Dermis microvascular lymphatic vessel endothelial cell (primary cell): Measurements from ENCODE around the gene B3GALT4. TPM values are rescaled to one million over a fixed set of nuclear protein-coding genes. Genes with fewer than 3 reads are reported as not detected.
A peak's percentile ranks its signal among the peaks of the same experiment; 100 is the strongest.

Experiments used
- DNase-seq, 2 donors: peaks; one replicate each; pipeline versions ENCODE4 v3.0.0 to v3.0.0-alpha.2; 2010; ENCODE audit warnings: low read depth in 2 of 2
- total RNA-seq: library from RNA; depleted of rRNA; stranded (reverse); fragments of >200 nt; gene quantifications from 2 replicates; pipeline ENCODE4 v1.2.1, GENCODE V29; 2014

Gene B3GALT4
- total RNA-seq, 1 donor from 2014 or later: 3.0 TPM

DNA sequence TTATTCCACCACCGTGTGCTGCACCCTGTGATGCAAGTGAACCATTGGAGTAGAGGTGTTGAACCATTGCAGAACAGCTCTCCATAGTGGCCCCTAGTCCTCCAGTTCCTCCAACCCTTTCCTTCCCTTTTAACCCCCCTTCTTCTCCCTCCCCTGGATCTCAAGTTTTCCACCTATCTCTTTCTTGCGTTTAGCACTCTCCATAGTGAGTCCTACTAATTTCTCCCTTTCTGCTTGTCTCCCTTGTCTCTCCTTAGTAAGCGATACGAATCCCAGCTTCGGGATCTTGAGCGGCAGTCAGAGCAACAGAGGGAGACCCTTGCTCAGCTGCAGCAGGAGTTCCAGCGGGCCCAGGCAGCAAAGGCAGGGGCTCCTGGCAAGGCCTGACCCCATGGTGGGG lies 13.5 kb downstream of the B3GALT4 start:
- no peak for DNase-seq

- no peak for DNase-seq
Measured at GRCh38 chr6:33292996-33293682, 16.2 kb downstream of the B3GALT4 start.

DNA sequence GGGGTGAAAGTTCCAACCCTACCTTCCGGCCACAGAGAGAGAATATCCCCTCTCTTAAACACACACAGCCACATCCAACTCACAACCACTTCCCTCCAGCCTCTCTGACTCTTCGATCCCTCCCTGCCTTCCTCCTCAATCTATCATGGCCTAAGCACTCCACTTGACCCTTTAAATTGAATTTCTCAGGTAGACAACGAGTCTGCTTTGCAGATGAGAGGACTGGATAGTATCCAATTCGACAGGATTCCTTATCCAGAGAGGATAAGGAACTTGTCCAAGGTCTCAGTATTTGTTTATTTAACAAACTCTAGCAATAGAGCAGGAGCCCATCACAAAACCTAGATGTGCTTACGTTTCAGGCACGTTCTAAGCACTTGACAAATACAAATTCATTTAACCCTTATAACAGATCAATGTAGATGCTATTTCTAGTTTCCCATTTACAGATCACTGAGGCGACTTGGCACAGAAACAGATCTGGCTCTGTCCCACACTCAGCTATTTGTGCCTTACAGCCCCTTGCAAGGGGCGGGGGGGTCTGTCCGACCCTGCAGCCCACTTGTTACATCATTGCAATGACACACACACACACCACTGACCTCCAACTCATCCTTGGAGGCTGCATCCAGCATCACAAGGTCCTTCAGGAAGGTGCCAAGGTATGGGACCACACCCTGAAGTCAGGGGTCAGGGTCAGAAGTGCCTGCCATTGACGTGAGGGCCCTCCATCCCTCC lies 17.3 kb downstream of the B3GALT4 start:
- DNase-seq: no peak

DNA sequence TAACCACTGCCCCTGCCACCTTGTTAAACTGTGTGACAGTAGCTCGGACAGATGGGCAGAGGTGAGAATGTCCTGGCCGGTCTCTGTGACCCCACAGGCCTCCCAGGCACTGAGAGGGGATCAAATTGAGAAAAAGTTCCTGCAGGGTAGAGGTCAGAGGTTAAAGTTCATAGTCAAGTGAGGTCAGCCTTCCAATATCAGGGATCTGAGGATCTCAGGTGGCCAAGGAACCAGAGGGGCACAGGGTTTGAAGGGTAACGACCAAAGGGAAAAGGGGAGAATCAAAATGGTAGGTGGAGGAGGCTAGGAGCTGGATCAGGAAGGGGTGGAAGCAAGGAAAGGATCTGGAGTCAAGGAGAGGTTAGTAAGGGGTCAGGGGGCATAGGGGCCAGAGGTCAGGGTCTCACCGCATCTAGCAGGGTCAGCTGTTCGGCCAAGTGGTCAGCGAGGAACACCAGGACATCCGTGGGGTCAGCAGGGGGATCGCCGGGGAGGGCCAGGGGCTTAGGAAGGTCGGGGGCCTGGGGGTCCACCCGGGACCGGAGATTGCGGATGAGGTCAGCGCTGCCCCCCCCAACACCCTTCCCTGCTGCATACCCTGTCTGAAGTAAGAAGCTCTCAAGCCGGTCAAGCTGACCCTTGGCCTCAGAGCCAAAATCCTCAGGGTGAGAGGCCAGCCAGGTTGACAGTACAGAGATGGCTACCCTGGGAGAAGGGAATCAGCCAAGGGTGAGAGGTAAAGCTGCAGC lies 18.9 kb downstream of the B3GALT4 start:
- no peak for DNase-seq

DNA sequence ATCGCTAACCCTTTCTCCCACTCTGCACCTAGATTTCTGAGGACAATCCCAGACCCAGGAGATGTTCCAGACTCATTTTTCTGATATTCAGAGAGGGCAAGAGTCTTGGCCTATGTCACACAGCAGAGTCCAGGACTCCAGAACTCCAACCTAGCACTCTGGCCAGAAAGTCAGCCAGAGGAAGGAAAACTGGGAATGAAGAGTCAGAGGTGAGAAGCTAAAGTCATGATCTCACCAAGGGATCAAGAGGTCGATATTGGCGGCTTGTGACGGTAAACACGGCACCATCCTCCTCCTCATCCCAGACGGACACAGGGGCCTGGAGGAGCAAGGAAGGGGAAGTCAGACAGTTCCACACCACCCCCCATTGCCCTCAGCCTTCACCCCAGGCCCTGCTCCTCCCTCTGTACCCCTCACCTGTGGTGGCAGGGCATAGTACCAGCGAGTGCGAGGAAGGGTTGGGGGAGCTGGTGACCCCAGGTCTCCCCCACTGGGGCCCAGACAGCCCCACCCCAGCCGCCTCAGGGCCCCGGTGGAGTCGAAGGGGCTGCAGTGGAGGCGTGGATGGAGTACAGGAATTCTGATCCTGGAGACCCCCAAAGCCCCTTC lies 20.0 kb downstream of the B3GALT4 start:
- no peak for DNase-seq

DNA sequence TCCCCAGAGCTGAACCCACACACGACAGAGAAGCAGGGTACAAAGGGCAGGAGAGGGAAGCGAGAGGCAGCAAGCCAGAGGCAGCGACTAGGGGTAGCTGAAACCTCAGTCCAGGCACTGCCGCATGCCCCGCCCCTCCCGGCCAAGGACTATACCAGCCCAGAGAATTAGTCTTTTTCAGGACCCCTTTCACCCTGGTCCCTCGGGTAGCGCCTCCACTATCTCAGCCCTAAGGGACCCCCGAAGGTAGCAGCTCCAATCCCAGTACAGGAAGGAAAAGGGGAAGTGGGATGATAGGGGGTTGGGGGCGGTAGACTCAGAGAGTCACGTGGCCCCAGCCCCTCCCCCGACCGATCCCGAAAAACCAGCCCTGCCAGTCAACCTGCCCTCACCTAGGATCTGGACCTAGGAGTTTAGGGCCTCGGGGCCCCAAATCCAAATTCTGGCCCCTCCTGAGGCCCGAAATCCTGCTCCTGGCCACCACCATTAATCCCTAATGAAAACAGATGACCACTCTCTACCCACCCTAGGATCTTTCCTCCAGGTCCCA lies 20.6 kb downstream of the B3GALT4 start:
- no peak for DNase-seq

GRCh38 chr6:33297956-33298772 lies 21.2 kb downstream of the B3GALT4 start:
- peak in 1 of 2 donors; percentile 63 for DNase-seq

DNA sequence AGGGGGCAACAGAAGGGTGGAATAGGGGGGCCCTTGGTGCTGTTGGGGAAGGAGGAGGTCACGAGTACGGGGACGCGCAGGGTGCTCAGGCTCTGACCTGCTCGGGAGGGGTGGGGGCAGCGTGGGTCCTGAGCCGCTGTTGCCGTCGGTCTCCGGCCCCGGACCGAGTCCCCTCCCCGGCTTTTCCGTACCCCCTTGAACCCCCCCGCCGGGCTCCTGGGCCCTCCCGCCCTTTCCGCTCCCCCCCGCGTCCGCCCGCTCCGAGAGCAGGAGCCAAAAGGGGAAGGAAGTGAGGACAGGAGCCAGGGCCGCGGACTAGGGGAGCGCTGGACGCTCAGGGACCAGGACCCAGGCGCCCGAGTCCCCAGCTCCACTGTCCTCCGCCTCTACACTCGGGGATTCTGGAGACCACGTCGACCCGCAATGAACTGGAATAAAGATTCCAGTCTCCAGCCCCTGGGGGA lies 21.9 kb downstream of the B3GALT4 start, which contains the start of gene RGL2:
Gene RGL2 (minus strand): TSS at position 170 of the 464 bp plus-strand sequence. CDS start 332 bp downstream, outside the sequence.
- peak in 1 of 2 donors; percentile 70 for DNase-seq

DNA sequence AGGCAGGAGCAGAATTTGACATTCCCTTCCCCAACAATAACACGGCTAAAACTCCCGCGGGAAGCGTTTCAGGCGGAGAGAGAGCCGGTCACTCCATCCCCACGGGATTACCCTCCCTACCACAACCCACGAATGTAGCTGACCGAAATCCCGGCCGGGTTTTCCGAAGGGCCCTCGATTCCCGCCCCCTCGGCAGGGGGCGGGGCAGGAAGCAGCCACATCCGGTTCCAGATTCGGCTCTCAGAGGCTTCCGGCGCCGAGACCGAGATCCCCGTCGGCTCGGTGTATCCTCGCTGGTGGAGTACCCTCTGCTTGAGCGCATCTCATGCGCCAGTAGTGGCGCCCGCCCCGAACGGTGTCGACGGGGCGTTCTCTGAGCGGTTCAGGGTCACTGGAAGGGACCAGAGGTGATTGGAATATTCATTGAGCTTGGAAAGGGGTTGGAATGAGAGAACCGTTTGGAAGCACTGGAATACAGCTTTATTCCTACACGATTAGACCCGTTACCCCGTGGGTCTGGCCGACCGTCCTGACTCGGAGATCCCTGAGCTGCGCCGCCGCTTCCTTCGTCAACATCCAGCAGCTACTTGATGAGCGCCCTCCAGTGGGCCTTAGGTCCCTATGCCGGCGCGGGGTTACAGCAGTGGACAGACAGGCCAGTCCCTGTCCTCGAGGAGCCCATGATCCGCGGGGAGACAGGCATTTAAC lies 22.5 kb downstream of the B3GALT4 start:
- peak; percentile 87 to 94 for DNase-seq

DNA sequence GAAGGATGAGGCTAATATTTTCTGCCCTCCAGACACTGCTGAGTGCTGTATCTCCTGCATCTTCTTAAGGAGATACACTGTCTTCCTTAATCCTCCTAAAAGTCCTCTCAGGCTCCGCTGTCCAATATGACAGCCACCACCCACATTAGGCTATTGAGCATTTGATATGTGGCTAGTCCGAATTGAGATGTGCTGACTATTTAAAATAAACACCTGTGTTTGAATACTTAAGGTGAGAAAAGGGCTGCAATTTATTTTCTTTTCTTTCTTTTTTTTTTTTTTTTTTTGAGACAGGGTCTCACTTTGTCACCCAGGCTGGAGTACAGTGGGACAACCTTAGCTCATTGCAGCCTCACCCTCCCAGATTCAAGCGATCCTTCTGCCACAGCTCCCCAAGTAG lies 25.0 kb downstream of the B3GALT4 start:
- no peak for DNase-seq

DNA sequence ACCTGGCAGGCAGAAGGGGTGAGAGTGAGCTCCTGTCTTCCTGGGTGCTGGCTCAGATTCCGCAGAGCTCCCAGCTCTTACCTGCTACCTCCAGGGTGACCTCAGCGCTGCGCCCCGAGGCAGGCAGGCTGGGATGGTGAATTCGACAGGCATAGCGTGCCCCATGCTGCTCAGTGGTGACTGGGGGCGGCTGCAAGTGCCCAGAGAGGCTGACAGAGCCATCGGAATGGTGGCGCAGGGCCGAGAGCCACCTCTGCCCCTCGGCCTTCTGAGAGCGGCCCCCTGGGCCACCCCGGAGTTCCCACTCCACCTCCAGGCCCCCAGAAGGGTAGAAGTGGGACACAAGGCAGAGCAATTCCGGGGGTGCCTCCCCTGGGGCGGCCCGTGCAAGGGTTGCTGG lies 27.3 kb downstream of the B3GALT4 start:
- DNase-seq: no peak

- DNase-seq: no peak
Measured at GRCh38 chr6:33305052-33305451, 28.1 kb downstream of the B3GALT4 start.

DNA sequence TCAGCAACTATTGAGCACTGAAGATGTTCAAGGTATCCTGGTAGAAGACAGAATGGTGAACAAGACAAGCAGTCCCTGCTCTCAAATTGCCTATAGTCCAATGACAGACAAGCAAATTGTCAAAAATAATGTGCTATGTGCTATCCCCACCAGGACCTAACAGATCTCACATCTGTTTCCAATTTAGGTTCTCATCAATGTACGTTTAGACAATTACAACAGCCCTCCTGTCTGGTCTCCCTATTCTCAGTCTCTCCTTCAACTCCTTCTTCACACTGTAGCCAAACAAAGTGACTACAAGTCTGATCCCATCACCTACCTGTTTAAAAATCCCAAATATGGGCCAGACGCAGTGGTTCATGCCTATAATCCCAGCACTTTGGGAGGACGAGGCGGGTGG lies 29.4 kb downstream of the B3GALT4 start:
- no peak for DNase-seq

DNA sequence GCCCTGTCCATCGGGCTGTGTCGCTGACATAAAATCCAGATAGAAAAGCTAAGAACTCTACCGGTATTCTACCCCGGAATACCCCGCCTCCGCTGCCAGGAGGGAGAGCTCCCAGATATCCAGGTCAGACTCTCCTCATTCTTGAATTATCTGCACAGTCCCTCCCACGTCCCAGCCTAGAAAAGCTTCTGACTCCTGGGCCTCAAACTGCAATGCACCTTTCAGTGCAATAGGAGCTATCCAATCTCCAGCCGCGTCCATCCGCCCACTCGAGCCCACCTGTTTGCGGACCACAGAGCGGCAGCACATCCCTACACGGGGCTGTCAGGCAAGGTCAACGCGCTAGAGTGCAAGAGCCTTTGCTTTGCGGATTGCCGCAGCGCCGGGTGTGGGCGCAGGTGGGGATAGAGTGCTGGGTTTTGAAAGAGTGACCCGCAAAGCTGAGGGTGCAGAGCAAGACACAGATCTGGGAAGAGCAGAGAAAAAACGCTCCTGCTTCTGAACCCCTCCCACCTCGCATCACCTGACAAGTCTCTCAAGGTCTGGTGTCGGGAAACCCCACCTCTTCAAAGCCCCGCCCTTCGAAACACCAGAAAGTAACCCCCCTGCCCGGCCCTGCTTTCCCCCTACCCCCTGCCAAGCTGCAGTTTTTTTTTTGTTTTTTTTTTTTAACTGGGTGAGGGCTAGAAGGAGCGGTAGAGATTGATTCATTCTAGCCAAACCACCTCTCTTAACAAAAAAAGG lies 35.6 kb downstream of the B3GALT4 start:
- peak in 1 of 2 donors; percentile 82 for DNase-seq

DNA sequence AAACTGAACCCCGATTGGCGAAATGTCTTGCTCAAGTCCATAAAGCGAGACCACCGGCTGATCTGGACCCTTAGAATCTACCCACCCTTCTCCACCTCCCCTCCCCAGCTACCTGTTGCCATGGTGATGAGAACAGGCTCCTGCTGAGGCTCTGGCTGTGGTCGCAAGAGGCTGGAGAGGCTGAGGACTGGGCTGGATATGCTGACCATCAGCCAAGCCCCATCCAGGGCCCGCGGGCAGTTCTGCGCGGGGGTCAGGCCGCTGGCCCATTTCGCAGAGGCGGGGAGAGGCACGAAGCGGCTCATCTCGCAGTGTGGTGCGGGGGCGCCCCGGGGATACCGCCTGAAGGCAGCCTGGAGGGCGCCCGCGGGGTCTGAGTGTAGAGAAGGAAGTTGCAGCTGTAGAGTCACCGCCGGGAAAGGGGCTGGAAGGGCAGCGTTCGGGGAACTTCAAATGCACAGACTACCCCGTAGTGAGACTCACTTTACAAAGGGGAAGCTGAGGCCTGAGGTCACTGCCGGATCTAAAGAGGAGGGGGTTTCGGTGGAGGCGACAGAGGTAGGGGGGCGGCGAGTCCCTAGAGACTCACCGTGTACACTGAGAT lies 36.3 kb downstream of the B3GALT4 start:
- peak in 1 of 2 donors; percentile 39 for DNase-seq

DNA sequence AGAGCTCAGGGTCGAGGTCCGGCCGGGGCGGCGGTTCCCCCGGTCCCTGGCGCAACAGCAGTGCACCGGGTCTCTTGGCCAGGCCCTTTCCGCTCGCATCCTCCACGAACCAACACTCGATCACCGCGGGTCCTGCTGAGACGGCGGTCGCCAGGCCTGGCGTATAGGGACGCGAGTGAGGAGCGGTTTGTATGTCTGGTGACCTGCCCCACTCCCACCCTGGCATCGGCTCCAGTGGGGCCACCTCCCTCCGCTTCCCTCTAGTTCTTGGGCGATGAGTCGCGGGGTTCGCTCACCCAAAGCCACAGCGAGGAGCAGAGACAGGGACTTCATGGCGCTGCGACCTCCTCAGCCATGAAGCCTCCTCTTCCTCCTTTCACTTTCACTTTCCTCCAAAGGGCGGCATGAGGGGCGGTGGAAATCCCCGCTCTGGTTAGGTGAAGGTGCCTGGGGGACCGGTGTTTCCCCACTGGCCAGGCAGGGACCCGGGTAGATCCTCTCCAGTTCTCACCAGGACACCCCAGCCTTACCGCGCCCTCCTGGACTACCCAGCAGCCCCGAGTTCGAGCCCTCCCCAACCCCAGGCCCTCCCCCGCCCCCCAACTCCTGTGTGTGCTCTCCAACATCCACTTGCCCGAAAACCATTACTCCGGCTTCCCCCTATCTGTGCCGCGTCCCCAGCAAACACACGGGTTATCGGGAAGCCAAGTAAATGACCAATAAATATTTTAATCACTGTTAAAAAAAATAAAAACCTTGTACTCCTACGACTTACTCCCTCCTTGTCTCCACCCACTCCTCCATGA lies 37.0 kb downstream of the B3GALT4 start, which contains the start of gene TAPBP:
Gene TAPBP (minus strand): TSS at position 370 of the 806 bp plus-strand sequence. CDS start 37 bp downstream, at position 333.
- DNase-seq: peak; percentile 49 to 78

DNA sequence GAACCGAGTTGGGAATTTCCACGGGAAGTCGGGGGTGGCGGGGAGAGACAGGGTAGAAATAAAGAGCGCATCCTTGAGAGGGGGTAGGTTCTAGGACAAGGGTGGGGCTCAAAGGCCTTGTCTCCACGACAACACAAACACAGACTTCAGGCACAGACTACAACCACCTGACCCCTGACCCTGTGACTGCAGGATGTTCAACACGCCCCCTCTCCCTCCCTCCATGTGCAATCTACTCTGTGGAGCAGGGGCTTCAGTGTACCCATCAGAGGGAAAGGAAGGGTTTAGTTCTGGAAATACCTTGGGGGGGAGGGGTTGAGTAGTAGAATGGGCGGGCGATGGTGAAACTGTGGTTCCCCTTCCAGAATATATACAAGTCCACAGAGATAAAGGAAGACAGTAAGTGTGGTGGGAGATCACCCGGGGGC lies 37.6 kb downstream of the B3GALT4 start:
- DNase-seq: peak; percentile 76 to 92
